ENCODE results near the gene KRI1. TPM values are rescaled to one million over a fixed set of nuclear protein-coding genes. Genes with fewer than 3 reads are reported as not detected.

KRI1 gene
- total RNA-seq, 1 donor from 2014 or later: 24.1 TPM

- H3K36me3 Mint-ChIP-seq (ENCODE audit: unreplicated experiment): no peaks in the 10 kb centered on the region
- H3K27ac Mint-ChIP-seq (ENCODE audit: unreplicated experiment): no peak overlapping the region
- H3K4me3 Mint-ChIP-seq (ENCODE audit: unreplicated experiment): no peak overlapping the region
- TF ChIP-seq CTCF (IDR thresholded peaks at IDR 0.05; ENCODE audit: partially characterized antibody, unreplicated experiment): no peak
- no peaks in the 10 kb centered on the region for H3K9me3 Mint-ChIP-seq (ENCODE audit: unreplicated experiment)
- H3K4me1 Mint-ChIP-seq (ENCODE audit: low read depth, unreplicated experiment): no peaks in the 10 kb centered on the region
- peaks cover 1% of the 10 kb centered on the region for H3K27me3 Mint-ChIP-seq (ENCODE audit: unreplicated experiment)
- DNase-seq: no peak
Observed at GRCh38 chr19:10550336-10550735, 15.5 kb downstream of the KRI1 start.

GRCh38 chr19:10549733-10550132, 16.1 kb downstream of the KRI1 start:
- Mint-ChIP-seq H3K27me3 (ENCODE audit: unreplicated experiment) (peaks cover 1% of the 10 kb centered on the region), H3K27ac (ENCODE audit: unreplicated experiment) (no peak overlapping the region), H3K4me3 (ENCODE audit: unreplicated experiment) (no peak overlapping the region), H3K9me3 (ENCODE audit: unreplicated experiment) (no peaks in the 10 kb centered on the region), H3K36me3 (ENCODE audit: unreplicated experiment) (no peaks in the 10 kb centered on the region), H3K4me1 (ENCODE audit: low read depth, unreplicated experiment) (peaks cover 1% of the 10 kb centered on the region)
- DNase-seq: no peak
- no peak for TF ChIP-seq CTCF (IDR thresholded peaks at IDR 0.05; ENCODE audit: partially characterized antibody, unreplicated experiment)

GRCh38 chr19:10548746-10549276, 17.0 kb downstream of the KRI1 start:
- no peak for DNase-seq
- Mint-ChIP-seq H3K27me3 (ENCODE audit: unreplicated experiment) (peaks cover 1% of the 10 kb centered on the region), H3K4me3 (ENCODE audit: unreplicated experiment) (no peak overlapping the region), H3K9me3 (ENCODE audit: unreplicated experiment) (peaks cover 2% of the 10 kb centered on the region), H3K27ac (ENCODE audit: unreplicated experiment) (no peak overlapping the region), H3K36me3 (ENCODE audit: unreplicated experiment) (no peaks in the 10 kb centered on the region), H3K4me1 (ENCODE audit: low read depth, unreplicated experiment) (peaks cover 1% of the 10 kb centered on the region)
- no peak for TF ChIP-seq CTCF (IDR thresholded peaks at IDR 0.05; ENCODE audit: partially characterized antibody, unreplicated experiment)

- DNase-seq: no peak
- no peak overlapping the region for H3K27ac Mint-ChIP-seq (ENCODE audit: unreplicated experiment)
- H3K4me1 Mint-ChIP-seq (ENCODE audit: low read depth, unreplicated experiment): peaks cover 1% of the 10 kb centered on the region
- H3K36me3 Mint-ChIP-seq (ENCODE audit: unreplicated experiment): no peaks in the 10 kb centered on the region
- H3K4me3 Mint-ChIP-seq (ENCODE audit: unreplicated experiment): no peak overlapping the region
- peaks cover 3% of the 10 kb centered on the region for H3K27me3 Mint-ChIP-seq (ENCODE audit: unreplicated experiment)
- TF ChIP-seq CTCF (IDR thresholded peaks at IDR 0.05; ENCODE audit: partially characterized antibody, unreplicated experiment): no peak
- H3K9me3 Mint-ChIP-seq (ENCODE audit: unreplicated experiment): peaks cover 4% of the 10 kb centered on the region
Observed at GRCh38 chr19:10546817-10547216, 19.0 kb downstream of the KRI1 start.

GRCh38 chr19:10544753-10545251, 21.0 kb downstream of the KRI1 start:
- Mint-ChIP-seq H3K9me3 (ENCODE audit: unreplicated experiment) (peaks cover 6% of the 10 kb centered on the region), H3K36me3 (ENCODE audit: unreplicated experiment) (no peaks in the 10 kb centered on the region), H3K4me1 (ENCODE audit: low read depth, unreplicated experiment) (peaks cover 1% of the 10 kb centered on the region), H3K4me3 (ENCODE audit: unreplicated experiment) (peak overlapping the region; percentile 90), H3K27me3 (ENCODE audit: unreplicated experiment) (peaks cover 8% of the 10 kb centered on the region), H3K27ac (ENCODE audit: unreplicated experiment) (no peak overlapping the region)
- no peak for TF ChIP-seq CTCF (IDR thresholded peaks at IDR 0.05; ENCODE audit: partially characterized antibody, unreplicated experiment)
- DNase-seq: no peak
